Measurements from ENCODE around the gene MARVELD1.

- no peak for TF ChIP-seq GATA3 (IDR thresholded peaks at IDR 0.05; ENCODE audit: low read depth, low read length)
- TF ChIP-seq GATA2 (IDR thresholded peaks at IDR 0.05; ENCODE audit: low read depth, low read length), result no peak
Measured at GRCh38 chr10:97764519-97764931, 51.0 kb downstream of the MARVELD1 start.

All from SH-SY5Y (cell line).